HCT116 (cell line): ENCODE measurements around the gene SNX10. TPM values are rescaled to one million over a fixed set of nuclear protein-coding genes. Genes with fewer than 3 reads are reported as not detected.

Source experiments
- ATAC-seq: fragments of 200-7000 bp; cut with Tn5 transposase; 2 replicates; pipeline ENCODE4 v1.9.1; 2020; ENCODE audit warnings: mild to moderate bottlenecking, moderate library complexity
- BruUV-seq: library from RNA; stranded (reverse); fragments of 400-500 nt; replicated peaks from 2 replicates; lab custom pipeline; 2021; lab: Mats Ljungman, UMichigan
- CTCF ChIA-PET: fragments of 300-600 bp; sonication (Branson Sonifier 250); formaldehyde crosslinking; loops from one replicate; lab custom pipeline; 2021; ENCODE audit warnings: antibody characterized with exemption; lab: Charles Lee
- POLR2A ChIA-PET: fragments of 300-600, 350-600 bp; sonication (Branson Sonifier 250); formaldehyde crosslinking; loops from one replicate; lab custom pipeline; 2021; ENCODE audit warnings: antibody characterized with exemption; lab: Charles Lee
- RAD21 ChIA-PET, 2 experiments: fragments of 300-600 bp; sonication (Branson Sonifier 250); formaldehyde crosslinking; loops; one replicate each; lab custom pipeline; 2023; ENCODE audit warnings: low total read pairs in 2 of 2; ENCODE audit not compliant: uncharacterized antibody in 2 of 2, unreplicated experiment in 2 of 2, low non-redundant PET in 1 of 2; lab: Charles Lee
- DNase-seq: peaks from one replicate; pipeline ENCODE4 v3.0.0-alpha.2; 2010; ENCODE audit warnings: low read depth, low spot score
- H2AFZ ChIP-seq: fragments of 200-600 bp; shearing (Covaris generic), sonication (generic); 2 replicates; pipeline ENCODE4 v1.6.1; 2017; ENCODE audit warnings: low read depth, mixed run types, mixed read lengths, antibody characterized with exemption, low read length; ENCODE audit not compliant: poor library complexity, severe bottlenecking
- H3K27ac ChIP-seq: 2 replicates; pipeline ENCODE4 v1.5.1; 2012; ENCODE audit warnings: low read depth, low read length
- H3K27me3 ChIP-seq: fragments of 200-600 bp; sonication (generic); 2 replicates; pipeline ENCODE4 v1.6.1; 2016; ENCODE audit warnings: mixed run types, low read length, mixed read lengths; ENCODE audit not compliant: insufficient read depth
- H3K36me3 ChIP-seq, 2 experiments: fragments of 200-500 bp in 1 of 2; fragments of 200-600 bp in 1 of 2; sonication (Bioruptor generic) in 1 of 2; sonication (generic) in 1 of 2; 2 replicates each; pipeline versions ENCODE4 v1.5.1 to v1.6.1; 2014 to 2016; ENCODE audit warnings: low read length in 2 of 2, inconsistent platforms in 1 of 2, mixed read lengths in 1 of 2, mixed run types in 1 of 2; ENCODE audit not compliant: insufficient read depth in 2 of 2, control insufficient read depth in 1 of 2
- H3K4me1 ChIP-seq, 2 experiments: fragments of 200-600 bp in 1 of 2; sonication (generic) in 1 of 2; 2 replicates each; pipeline versions ENCODE4 v1.5.1 to v1.6.1; 2012 to 2017; ENCODE audit warnings: low read length in 2 of 2, inconsistent platforms in 1 of 2, mild to moderate bottlenecking in 1 of 2, mixed read lengths in 1 of 2, mixed run types in 1 of 2, moderate library complexity in 1 of 2; ENCODE audit not compliant: insufficient read depth in 2 of 2, control insufficient read depth in 1 of 2
- H3K4me2 ChIP-seq: fragments of 200-600 bp; sonication (generic); 2 replicates; pipeline ENCODE4 v1.6.1; 2017; ENCODE audit warnings: mixed run types, low read length, mixed read lengths
- H3K4me3 ChIP-seq, 2 experiments: fragments of 200-600 bp in 1 of 2; sonication (generic) in 1 of 2; replicated peaks in 1 of 2; 2 replicates each; pipeline ENCODE4 v1.5.1; 2011 to 2016; ENCODE audit warnings: low read length in 2 of 2, control low read depth in 1 of 2, low read depth in 1 of 2, mild to moderate bottlenecking in 1 of 2, mixed read lengths in 1 of 2, mixed run types in 1 of 2
- H3K79me2 ChIP-seq: fragments of 200-600 bp; sonication (generic); 2 replicates; pipeline ENCODE4 v1.6.1; 2017; ENCODE audit warnings: mild to moderate bottlenecking, mixed run types, low read length, moderate library complexity, mixed read lengths; ENCODE audit not compliant: insufficient read depth
- H3K9ac ChIP-seq: fragments of 200-600 bp; sonication (generic); 2 replicates; pipeline ENCODE4 v1.6.1; 2016; ENCODE audit warnings: low read length, mixed read lengths
- H3K9me2 ChIP-seq: fragments of 200-600 bp; sonication (generic), shearing (Covaris generic); 2 replicates; pipeline ENCODE4 v1.6.1; 2017; ENCODE audit warnings: mixed run types, mild to moderate bottlenecking, moderate library complexity; ENCODE audit not compliant: insufficient read depth
- H3K9me3 ChIP-seq, 2 experiments: fragments of 200-500 bp in 1 of 2; fragments of 200-600 bp in 1 of 2; sonication (Bioruptor generic) in 1 of 2; sonication (generic) in 1 of 2; 2 replicates each; pipeline ENCODE4 v1.6.1; 2014 to 2017; ENCODE audit warnings: low read length in 2 of 2, mixed read lengths in 2 of 2, inconsistent platforms in 1 of 2, low read depth in 1 of 2, mild to moderate bottlenecking in 1 of 2, mixed run types in 1 of 2, moderate library complexity in 1 of 2; ENCODE audit not compliant: control insufficient read depth in 1 of 2, insufficient read depth in 1 of 2
- H4K20me1 ChIP-seq: fragments of 200-600 bp; sonication (generic), shearing (Covaris generic); 2 replicates; pipeline ENCODE4 v1.6.1; 2017; ENCODE audit warnings: mixed run types, mild to moderate bottlenecking, moderate library complexity; ENCODE audit not compliant: insufficient read depth
- ATF3 ChIP-seq: IDR thresholded peaks from 2 replicates; pipeline ENCODE4 v1.6.1; 2012
- EZH2 ChIP-seq: fragments of 200-600 bp; sonication (generic); IDR thresholded peaks from 2 replicates; pipeline ENCODE4 v1.6.1; 2017; ENCODE audit warnings: antibody characterized with exemption, mixed run types
- EZH2phosphoT487 ChIP-seq: fragments of 200-600 bp; IDR thresholded peaks from 2 replicates; pipeline ENCODE4 v1.6.1; 2018; ENCODE audit warnings: antibody characterized with exemption, borderline replicate concordance
- FOSL1 ChIP-seq: IDR thresholded peaks from 2 replicates; pipeline ENCODE4 v1.6.1; 2012; ENCODE audit warnings: low read depth
- MAX ChIP-seq: IDR thresholded peaks from 2 replicates; pipeline ENCODE4 v1.6.1; 2012
- POLR2AphosphoS5 ChIP-seq: IDR thresholded peaks from 2 replicates; pipeline ENCODE4 v1.6.1; 2011; ENCODE audit warnings: mild to moderate bottlenecking, low read depth, low read length, moderate library complexity
- RAD21 ChIP-seq: IDR thresholded peaks from 2 replicates; pipeline ENCODE4 v1.6.1; 2012; ENCODE audit warnings: low read depth, mild to moderate bottlenecking
- SIN3A ChIP-seq: IDR thresholded peaks from 2 replicates; pipeline ENCODE4 v1.6.1; 2012; ENCODE audit warnings: low read depth
- SP1 ChIP-seq: IDR thresholded peaks from 2 replicates; pipeline ENCODE4 v1.6.1; 2012; ENCODE audit warnings: low read depth
- TCF7L2 ChIP-seq: IDR thresholded peaks from 2 replicates; pipeline ENCODE4 v1.7.0; 2011; ENCODE audit warnings: borderline replicate concordance, inconsistent platforms; ENCODE audit not compliant: insufficient read depth, insufficient read length; ENCODE audit errors: extremely low read depth
- YY1 ChIP-seq: IDR thresholded peaks from 2 replicates; pipeline ENCODE4 v1.6.1; 2011; ENCODE audit warnings: low read length, low read depth, moderate library complexity, mild to moderate bottlenecking; ENCODE audit not compliant: insufficient replicate concordance; ENCODE audit errors: extremely low read depth
- ZBTB33 ChIP-seq: IDR thresholded peaks from 2 replicates; pipeline ENCODE4 v1.6.1; 2011; ENCODE audit warnings: mild to moderate bottlenecking, low read length, moderate library complexity; ENCODE audit not compliant: insufficient replicate concordance; ENCODE audit errors: extremely low read depth
- ZNF274 ChIP-seq: fragments of 200-500 bp; sonication (Bioruptor generic); IDR thresholded peaks from 2 replicates; pipeline ENCODE4 v1.6.1; 2014; ENCODE audit warnings: mild to moderate bottlenecking, low read depth, low read length, inconsistent platforms
- intact Hi-C: fragments of 100-400 bp; cut with micrococcal nuclease; formaldehyde crosslinking; loops from 2 replicates; pipeline ENCODE4 v1.10.0; 2022
- total RNA-seq: library from RNA; stranded (reverse); gene quantifications from one replicate; pipeline ENCODE4 v1.2.1, GENCODE V29; 2021; ENCODE audit not compliant: unreplicated experiment

SNX10 gene
- total RNA-seq, 1 experiment from 2014 or later = 26.9 TPM

GRCh38 chr7:26280723-26281122, 10.9 kb upstream of the SNX10 start:
- POLR2A ChIA-PET = no interaction called here
- Histone ChIP-seq H3K27ac (no peak overlapping the region), H3K9me3 (no peaks in the 10 kb centered on the region), H3K9me2 (no peaks in the 10 kb centered on the region), H3K4me3 (no peak overlapping the region), H3K79me2 (no peaks in the 10 kb centered on the region), H2AFZ (no peak overlapping the region), H3K4me2 (no peak overlapping the region), H4K20me1 (no peaks in the 10 kb centered on the region), H3K4me1 (no peaks in the 10 kb centered on the region), H3K27me3 (no peaks in the 10 kb centered on the region), H3K9ac (no peak overlapping the region), H3K36me3 (no peaks in the 10 kb centered on the region)
- BruUV-seq = no TSS peak
- no peak for DNase-seq
- RAD21 ChIA-PET = no interaction called here
- ATAC-seq = no peak
- intact Hi-C loops = loop anchor here (5.0 kb wide), 1 partner anchor 882 kb away; no protein-coding TSS in a partner anchor
- TF ChIP-seq ATF3 (no peak), TCF7L2 (no peak), YY1 (no peak), RAD21 (no peak)
- CTCF ChIA-PET = interaction anchor here (1.0 to 1.2 kb wide), 3 partner anchors 84 to 402 kb away, joined by 3 read pairs; no protein-coding TSS in a partner anchor

- RAD21 ChIA-PET = interaction anchor here in 1 of 2 experiments (0.8 kb wide), 1 partner anchor 194 kb away, joined by 3 read pairs; no protein-coding TSS in a partner anchor
- TF ChIP-seq ZBTB33 (no peak), ATF3 (no peak), MAX (no peak), POLR2AphosphoS5 (no peak), ZNF274 (no peak), EZH2phosphoT487 (no peak), SP1 (no peak), SIN3A (no peak), FOSL1 (no peak), EZH2 (no peak)
These were observed 7.2 kb upstream of the SNX10 start for GRCh38 chr7:26284477-26284876.

More at GRCh38 chr7:26284477-26284876, 7.2 kb upstream of the SNX10 start:
- Histone ChIP-seq H3K4me3 (no peak overlapping the region), H3K9me3 (no peaks in the 10 kb centered on the region), H3K27ac (no peak overlapping the region), H3K27me3 (no peaks in the 10 kb centered on the region), H4K20me1 (no peaks in the 10 kb centered on the region), H3K9me2 (no peaks in the 10 kb centered on the region), H3K79me2 (no peaks in the 10 kb centered on the region), H3K9ac (no peak overlapping the region), H2AFZ (peak overlapping the region; percentile 5), H3K36me3 (no peaks in the 10 kb centered on the region), H3K4me2 (no peak overlapping the region), H3K4me1 (no peaks in the 10 kb centered on the region)
- POLR2A ChIA-PET = interaction anchor here (0.7 kb wide), 1 partner anchor 789 kb away, joined by 3 read pairs; no protein-coding TSS in a partner anchor
- CTCF ChIA-PET = interaction anchor here (0.8 to 1.9 kb wide), 6 partner anchors 41 to 392 kb away, joined by 3 to 11 read pairs (median 4); no protein-coding TSS in a partner anchor
- intact Hi-C loops = loop anchor here (2.0 to 5.0 kb wide), 3 partner anchors 194 to 878 kb away; no protein-coding TSS in a partner anchor
- ATAC-seq = no peak
- no peak for DNase-seq
- BruUV-seq = no TSS peak
